CD4-positive, alpha-beta T cell (primary cell): ENCODE data around the gene VSTM5. TPM values are rescaled to one million over a fixed set of nuclear protein-coding genes. Genes with fewer than 3 reads are reported as not detected.

Source experiments
- ATAC-seq: fragments of 200-7000 bp; cut with Tn5 transposase; one replicate; pipeline ENCODE4 v1.10.0; 2022; ENCODE audit warnings: mild to moderate bottlenecking; ENCODE audit not compliant: poor library complexity
- CTCF ChIA-PET: fragments of 350-600 bp; sonication (Branson Sonifier 250); formaldehyde crosslinking; loops from one replicate; lab custom pipeline; 2021; ENCODE audit warnings: antibody characterized with exemption, inconsistent platforms; lab: Charles Lee
- POLR2A ChIA-PET: fragments of 350-600 bp; sonication (Branson Sonifier 250); formaldehyde crosslinking; loops from one replicate; lab custom pipeline; 2021; ENCODE audit warnings: antibody characterized with exemption, inconsistent platforms; lab: Charles Lee
- DNase-seq, 14 experiments: peaks; one replicate each; pipeline ENCODE4 v3.0.0-alpha.2; 2013 to 2020; ENCODE audit warnings: mixed read lengths in 2 of 14
- H3K27ac ChIP-seq, 2 donors: one replicate each; pipeline versions ENCODE4 v1.5.1 to v1.7.0; 2013; ENCODE audit warnings: low read length in 2 of 2, low read depth in 1 of 2, mild to moderate bottlenecking in 1 of 2
- H3K27me3 ChIP-seq, 2 experiments: 1 replicate in 1 of 2; 2 replicates in 1 of 2; pipeline versions ENCODE4 v1.6.1 to v1.7.0; 2013; ENCODE audit warnings: low read length in 2 of 2, control low read depth in 1 of 2, mild to moderate bottlenecking in 1 of 2, moderate library complexity in 1 of 2; ENCODE audit not compliant: insufficient read depth in 2 of 2, control insufficient read depth in 1 of 2
- H3K36me3 ChIP-seq: one replicate; pipeline ENCODE4 v1.6.1; 2013; ENCODE audit warnings: low read length, control low read depth; ENCODE audit not compliant: insufficient read depth
- H3K4me1 ChIP-seq: one replicate; pipeline ENCODE4 v1.6.1; 2013; ENCODE audit warnings: low read length, control low read depth; ENCODE audit not compliant: insufficient read depth
- H3K4me3 ChIP-seq: one replicate; pipeline ENCODE4 v1.5.1; 2013; ENCODE audit warnings: mild to moderate bottlenecking, low read length, moderate library complexity
- H3K9me3 ChIP-seq, 2 experiments: 1 replicate in 1 of 2; 2 replicates in 1 of 2; pipeline versions ENCODE4 v1.6.1 to v1.7.0; 2013; ENCODE audit warnings: low read length in 2 of 2, mild to moderate bottlenecking in 2 of 2, control low read depth in 1 of 2, moderate library complexity in 1 of 2; ENCODE audit not compliant: control insufficient read depth in 1 of 2, insufficient read depth in 1 of 2
- H3K27ac Mint-ChIP-seq: one replicate; pipeline ENCODE4 v1.8.0; 2020; ENCODE audit warnings: mixed read lengths
- H3K27me3 Mint-ChIP-seq: one replicate; pipeline ENCODE4 v1.8.0; 2021; ENCODE audit warnings: mixed read lengths
- H3K36me3 Mint-ChIP-seq: one replicate; pipeline ENCODE4 v1.8.0; 2021; ENCODE audit warnings: low read depth, mixed read lengths
- H3K4me1 Mint-ChIP-seq: one replicate; pipeline ENCODE4 v1.8.0; 2021; ENCODE audit warnings: low read depth, mixed read lengths
- H3K4me3 Mint-ChIP-seq: one replicate; pipeline ENCODE4 v1.8.0; 2020; ENCODE audit warnings: mild to moderate bottlenecking, mixed read lengths
- H3K9me3 Mint-ChIP-seq: one replicate; pipeline ENCODE4 v1.8.0; 2020; ENCODE audit warnings: mixed read lengths
- CTCF ChIP-seq: fragments of 200-600 bp; IDR thresholded peaks from one replicate; pipeline ENCODE4 v1.8.0; 2022; ENCODE audit warnings: antibody characterized with exemption, mild to moderate bottlenecking
- intact Hi-C, 2 experiments: fragments of 100-400 bp; cut with DNase I in 1 of 2; cut with micrococcal nuclease in 1 of 2; formaldehyde crosslinking; loops; one replicate each; pipeline versions ENCODE4 v1.15.1 to v1.9.0; 2023 to 2025; cut with DNase I, micrococcal nuclease
- polyA plus RNA-seq, 2 donors: library from polyadenylated mRNA; unstranded; fragments of 120-200 nt; gene quantifications; one replicate each; pipeline ENCODE4 v1.2.1, GENCODE V29; 2013
- total RNA-seq, 174 experiments: library from RNA in 2 of 174; stranded (reverse) in 2 of 174; gene quantifications; one replicate each; pipeline ENCODE4 v1.2.3 and lab custom pipeline; 2021 to 2026

VSTM5 gene
- total RNA-seq = not detected
- polyA plus RNA-seq (2013, experiment 1 of 2) = 0.13 TPM
- 0.08 TPM for polyA plus RNA-seq (2013, experiment 2 of 2)
- total RNA-seq (lab: John Stamatoyannopoulos, UW) = 0 to 0.12 (median 0) reads per million in 172 experiments

GRCh38 chr11:93850594-93851018 lies at the start of gene VSTM5:
TSS of gene VSTM5 (minus strand) at chr11:93850618. CDS start at chr11:93850502, 116 bp downstream.
- Mint-ChIP-seq H3K4me3 (peak within 1 kb of the TSS; percentile 6), H3K27me3 (peaks cover 47% of the 10 kb centered on the region), H3K27ac (no peak within 1 kb of the TSS), H3K4me1 (peaks cover 5% of the 10 kb centered on the region), H3K9me3 (no peaks in the 10 kb centered on the region), H3K36me3 (no peaks in the 10 kb centered on the region)
- Histone ChIP-seq H3K27me3 (peaks cover 13 to 30% of the 10 kb centered on the region in 2 experiments), H3K36me3 (no peaks in the 10 kb centered on the region), H3K9me3 (no peaks in the 10 kb centered on the region), H3K27ac (no peak within 1 kb of the TSS), H3K4me1 (peaks cover 5% of the 10 kb centered on the region), H3K4me3 (no peak within 1 kb of the TSS)
- ChIA-PET CTCF (no interaction called here), POLR2A (no interaction called here)
- DNase-seq = no peak
- no peak for ATAC-seq
- TF ChIP-seq CTCF = no peak
- intact Hi-C loops = no loop called here

- Histone ChIP-seq H3K36me3 (no peaks in the 10 kb centered on the region), H3K4me1 (no peaks in the 10 kb centered on the region), H3K9me3 (no peaks in the 10 kb centered on the region), H3K4me3 (no peak overlapping the region), H3K27ac (no peak overlapping the region), H3K27me3 (peaks cover 11 to 22% of the 10 kb centered on the region in 2 experiments)
- DNase-seq (peak in 5 of 14 experiments; percentile 7 to 53 (median 35)), ATAC-seq (peak; percentile 49)
- ChIA-PET POLR2A (no interaction called here), CTCF (interaction anchor here (0.6 to 1.4 kb wide), 6 partner anchors 11 to 1002 kb away, joined by 3 to 4 read pairs (median 3); no protein-coding TSS in a partner anchor)
- peak; percentile 48 for TF ChIP-seq CTCF
- no peak overlapping the region for H3K27ac Mint-ChIP-seq
- no peaks in the 10 kb centered on the region for H3K9me3 Mint-ChIP-seq
- no peak overlapping the region for H3K4me3 Mint-ChIP-seq
- no peaks in the 10 kb centered on the region for H3K4me1 Mint-ChIP-seq
- peaks cover 68% of the 10 kb centered on the region for H3K27me3 Mint-ChIP-seq
- intact Hi-C loops = loop anchor here (1.0 to 10.0 kb wide), 3 partner anchors 520 to 707 kb away; no protein-coding TSS in a partner anchor
- H3K36me3 Mint-ChIP-seq = no peaks in the 10 kb centered on the region
Measured at GRCh38 chr11:93895106-93895862, 44.9 kb upstream of the VSTM5 start.

- ATAC-seq (no peak), DNase-seq (no peak)
- Histone ChIP-seq H3K27me3 (peaks cover 4 to 16% of the 10 kb centered on the region in 2 experiments), H3K4me1 (no peaks in the 10 kb centered on the region), H3K36me3 (no peaks in the 10 kb centered on the region), H3K4me3 (no peak overlapping the region), H3K27ac (no peak overlapping the region), H3K9me3 (no peaks in the 10 kb centered on the region)
- ChIA-PET CTCF (no interaction called here), POLR2A (no interaction called here)
- Mint-ChIP-seq H3K27ac (no peak overlapping the region), H3K9me3 (no peaks in the 10 kb centered on the region), H3K4me3 (no peak overlapping the region), H3K27me3 (peaks cover 54% of the 10 kb centered on the region), H3K4me1 (no peaks in the 10 kb centered on the region), H3K36me3 (no peaks in the 10 kb centered on the region)
- intact Hi-C loops = loop anchor here in 1 of 2 experiments (10.0 kb wide), 1 partner anchor 524 kb away; no protein-coding TSS in a partner anchor
- TF ChIP-seq CTCF = no peak
Measured at GRCh38 chr11:93890391-93891051, 40.1 kb upstream of the VSTM5 start.
